ENCODE data around the gene CRLF3. TPM values are rescaled to one million over a fixed set of nuclear protein-coding genes. Genes with fewer than 3 reads are reported as not detected.
"Not testable (repeated sequence)": the region's sequence is repeated elsewhere in the genome, so short reads cannot be mapped to it uniquely, and the experiment has no call there.

Gene CRLF3
- total RNA-seq, 4 donors from 2014 or later: 16.8 to 22.5 (median 18.9) TPM

- intact Hi-C loops (cut with DNase I; ENCODE audit: low total_unique reads): no loop called here
- no peak overlapping the region for H3K4me3 ChIP-seq (ENCODE audit: low read depth, poor library complexity, severe bottlenecking)
- TF ChIP-seq POLR2A (IDR thresholded peaks at IDR 0.05): no peak
- no peak for TF ChIP-seq CTCF (IDR thresholded peaks at IDR 0.05)
- no peak for DNase-seq (ENCODE audit: low spot score in 2 of 2)
Measured at GRCh38 chr17:30761060-30761459, 63.4 kb downstream of the CRLF3 start.

- intact Hi-C loops (cut with DNase I; ENCODE audit: low total_unique reads); H3K4me3 ChIP-seq (ENCODE audit: low read depth, poor library complexity, severe bottlenecking); DNase-seq (ENCODE audit: low spot score in 2 of 2): not testable (repeated sequence)
- WGBS, 2 donors: 94 to 99% methylated on average over 10 of the region's 10 CpGs
Measured at GRCh38 chr17:30753291-30753690, 71.2 kb downstream of the CRLF3 start.

- DNase-seq (ENCODE audit: low spot score in 2 of 2); intact Hi-C loops (cut with DNase I; ENCODE audit: low total_unique reads); H3K4me3 ChIP-seq (ENCODE audit: low read depth, poor library complexity, severe bottlenecking): not testable (repeated sequence)
- WGBS, 2 donors: 95% methylated on average over 11 of the region's 11 CpGs
Measured at GRCh38 chr17:30750982-30751381, 73.5 kb downstream of the CRLF3 start.

- H3K4me3 ChIP-seq (ENCODE audit: low read depth, poor library complexity, severe bottlenecking); intact Hi-C loops (cut with DNase I; ENCODE audit: low total_unique reads); DNase-seq (ENCODE audit: low spot score in 2 of 2): not testable (repeated sequence)
- WGBS, 2 donors: 98 to 99% methylated on average over 4 of the region's 4 CpGs
Measured at GRCh38 chr17:30747621-30748020, 76.9 kb downstream of the CRLF3 start.

GRCh38 chr17:30742669-30743068 lies 81.8 kb downstream of the CRLF3 start:
- intact Hi-C loops (cut with DNase I; ENCODE audit: low total_unique reads); DNase-seq (ENCODE audit: low spot score in 2 of 2); H3K4me3 ChIP-seq (ENCODE audit: low read depth, poor library complexity, severe bottlenecking): not testable (repeated sequence)
- 31 to 40% methylated on average over 1 of the region's 1 CpG for WGBS, 2 donors

GRCh38 chr17:30736371-30736770 lies 88.1 kb downstream of the CRLF3 start:
- DNase-seq (ENCODE audit: low spot score in 2 of 2): peak in 1 of 2 donors; percentile 45
- WGBS, 2 donors: 93 to 95% methylated on average over 16 to 17 of the region's 18 CpGs
- intact Hi-C loops (cut with DNase I; ENCODE audit: low total_unique reads); H3K4me3 ChIP-seq (ENCODE audit: low read depth, poor library complexity, severe bottlenecking): not testable (repeated sequence)

- H3K4me3 ChIP-seq (ENCODE audit: low read depth, poor library complexity, severe bottlenecking); intact Hi-C loops (cut with DNase I; ENCODE audit: low total_unique reads); DNase-seq (ENCODE audit: low spot score in 2 of 2): not testable (repeated sequence)
- WGBS, 2 donors: 83 to 86% methylated on average over 4 to 5 of the region's 5 CpGs
Measured at GRCh38 chr17:30735644-30736043, 88.8 kb downstream of the CRLF3 start.

- WGBS, 2 donors: 84 to 85% methylated on average over 9 of the region's 9 CpGs
- H3K4me3 ChIP-seq (ENCODE audit: low read depth, poor library complexity, severe bottlenecking); intact Hi-C loops (cut with DNase I; ENCODE audit: low total_unique reads): not testable (repeated sequence)
- peak in 1 of 2 donors; percentile 23 for DNase-seq (ENCODE audit: low spot score in 2 of 2)
Measured at GRCh38 chr17:30735206-30735605, 89.3 kb downstream of the CRLF3 start.

GRCh38 chr17:30734153-30734552 lies 90.3 kb downstream of the CRLF3 start:
- intact Hi-C loops (cut with DNase I; ENCODE audit: low total_unique reads); H3K4me3 ChIP-seq (ENCODE audit: low read depth, poor library complexity, severe bottlenecking): not testable (repeated sequence)
- peak in 1 of 2 donors; percentile 63 for DNase-seq (ENCODE audit: low spot score in 2 of 2)
- WGBS, 2 donors: 93 to 95% methylated on average over 14 of the region's 14 CpGs

Other genes with a start within 250 kb of the CRLF3 start
- gene ATAD5, start 7.3 kb upstream of the CRLF3 start, total RNA-seq: 1 to 10 TPM in 3 of 4 donors, under 1 TPM in 1; 0.93 to 1.5 (median 1.4) TPM
- 10 to 100 TPM in 3 of 4 donors, 1 to 10 TPM in 1; 7.8 to 23.3 (median 12.4) TPM for gene TEFM, start 81.5 kb upstream of the CRLF3 start, total RNA-seq
- gene ADAP2, start 97.3 kb upstream of the CRLF3 start, total RNA-seq: 10 to 100 TPM; 13.6 to 24.1 (median 18.3) TPM
- gene RNF135, start 146.3 kb upstream of the CRLF3 start, total RNA-seq: 10 to 100 TPM; 45.6 to 67.9 (median 53.5) TPM

Data from lower leg skin (tissue), 4 donors.